Glutamatergic neuron (in vitro differentiated cells): ENCODE results near the gene LACTBL1. TPM values are rescaled to one million over a fixed set of nuclear protein-coding genes. Genes with fewer than 3 reads are reported as not detected.

Experiments used
- DNase-seq: peaks from one replicate; pipeline ENCODE4 v3.0.0; 2022
- H3K27ac Mint-ChIP-seq: one replicate; pipeline ENCODE4 v1.8.0; 2020; ENCODE audit warnings: mild to moderate bottlenecking, mixed read lengths, inconsistent platforms; ENCODE audit not compliant: unreplicated experiment
- H3K27me3 Mint-ChIP-seq: one replicate; pipeline ENCODE4 v1.8.0; 2020; ENCODE audit warnings: mild to moderate bottlenecking, moderate library complexity, mixed read lengths, inconsistent platforms; ENCODE audit not compliant: unreplicated experiment
- H3K36me3 Mint-ChIP-seq: one replicate; pipeline ENCODE4 v1.8.0; 2020; ENCODE audit warnings: mild to moderate bottlenecking, mixed read lengths, inconsistent platforms; ENCODE audit not compliant: unreplicated experiment
- H3K4me1 Mint-ChIP-seq: one replicate; pipeline ENCODE4 v1.8.0; 2020; ENCODE audit warnings: mild to moderate bottlenecking, low read depth, mixed read lengths, inconsistent platforms; ENCODE audit not compliant: unreplicated experiment
- H3K4me3 Mint-ChIP-seq: one replicate; pipeline ENCODE4 v1.8.0; 2020; ENCODE audit warnings: mild to moderate bottlenecking, mixed read lengths, inconsistent platforms; ENCODE audit not compliant: unreplicated experiment
- H3K9me3 Mint-ChIP-seq: one replicate; pipeline ENCODE4 v1.8.0; 2020; ENCODE audit warnings: mild to moderate bottlenecking, moderate library complexity, mixed read lengths, inconsistent platforms; ENCODE audit not compliant: unreplicated experiment
- total RNA-seq: library from RNA; stranded (reverse); fragmentation: NEBNext Ultra II Directional; extraction: Animal tissue kit (Norgen Biotek cat#: 25700); gene quantifications from one replicate; pipeline ENCODE4 v1.2.1, GENCODE V29; 2021; ENCODE audit not compliant: unreplicated experiment
- TF ChIP-seq, protein P1 (sequence below): fragments of 200-600 bp; sonication (generic); IDR thresholded peaks from one replicate; pipeline ENCODE4 v1.5.0; 2021; ENCODE audit not compliant: partially characterized antibody, unreplicated experiment

LACTBL1 gene
- total RNA-seq, 1 donor from 2014 or later, result not detected

DNA sequence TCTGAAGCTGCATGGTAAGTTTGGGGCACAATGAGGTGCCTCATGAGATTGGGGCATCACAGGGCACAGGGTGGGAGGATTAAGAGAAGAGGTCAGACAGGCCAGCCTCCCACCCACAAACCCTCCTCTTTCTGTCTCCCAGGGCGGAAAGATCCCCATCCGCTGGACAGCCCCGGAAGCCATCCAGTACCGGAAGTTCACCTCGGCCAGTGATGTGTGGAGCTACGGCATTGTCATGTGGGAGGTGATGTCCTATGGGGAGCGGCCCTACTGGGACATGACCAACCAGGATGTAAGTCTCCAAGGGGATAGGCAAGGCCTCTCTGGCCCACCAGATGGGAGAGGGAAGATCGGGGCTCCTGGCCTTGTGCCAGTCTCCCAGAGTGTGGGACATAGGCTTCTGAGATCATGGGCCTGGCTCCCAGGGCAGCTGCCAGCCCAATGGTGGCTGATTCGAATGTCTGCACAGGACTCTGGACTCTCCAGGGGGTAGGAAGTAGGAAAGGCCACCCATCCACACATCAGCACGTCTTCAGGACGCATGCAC lies 63.7 kb downstream of the LACTBL1 start:
- no peak for DNase-seq
- no peak overlapping the region for H3K4me3 Mint-ChIP-seq
- H3K9me3 Mint-ChIP-seq, result no peaks in the 10 kb centered on the region

DNA sequence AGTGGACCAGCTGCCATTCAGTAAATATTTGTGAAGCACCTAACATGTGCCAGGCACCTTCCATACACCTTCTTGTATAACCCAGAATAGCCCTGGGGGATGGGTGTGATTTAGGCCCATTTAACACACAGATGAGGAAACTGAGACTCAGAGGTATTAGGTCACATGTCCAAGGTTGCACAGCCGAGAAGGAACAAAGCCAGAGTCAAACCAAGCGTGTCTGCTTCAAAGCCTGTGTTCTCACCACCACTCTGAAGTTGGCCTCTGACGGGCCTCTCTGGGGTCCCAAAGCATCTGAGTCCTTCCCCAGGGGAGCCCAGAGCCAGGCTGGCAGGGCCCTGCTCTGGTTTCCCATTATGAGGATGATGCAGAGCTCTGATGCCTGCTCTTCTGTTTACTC lies 65.1 kb downstream of the LACTBL1 start:
- Mint-ChIP-seq H3K27me3 (no peaks in the 10 kb centered on the region), H3K27ac (no peak overlapping the region), H3K9me3 (no peaks in the 10 kb centered on the region), H3K36me3 (no peaks in the 10 kb centered on the region), H3K4me3 (no peak overlapping the region), H3K4me1 (no peaks in the 10 kb centered on the region)
- TF ChIP-seq, protein P1, sequence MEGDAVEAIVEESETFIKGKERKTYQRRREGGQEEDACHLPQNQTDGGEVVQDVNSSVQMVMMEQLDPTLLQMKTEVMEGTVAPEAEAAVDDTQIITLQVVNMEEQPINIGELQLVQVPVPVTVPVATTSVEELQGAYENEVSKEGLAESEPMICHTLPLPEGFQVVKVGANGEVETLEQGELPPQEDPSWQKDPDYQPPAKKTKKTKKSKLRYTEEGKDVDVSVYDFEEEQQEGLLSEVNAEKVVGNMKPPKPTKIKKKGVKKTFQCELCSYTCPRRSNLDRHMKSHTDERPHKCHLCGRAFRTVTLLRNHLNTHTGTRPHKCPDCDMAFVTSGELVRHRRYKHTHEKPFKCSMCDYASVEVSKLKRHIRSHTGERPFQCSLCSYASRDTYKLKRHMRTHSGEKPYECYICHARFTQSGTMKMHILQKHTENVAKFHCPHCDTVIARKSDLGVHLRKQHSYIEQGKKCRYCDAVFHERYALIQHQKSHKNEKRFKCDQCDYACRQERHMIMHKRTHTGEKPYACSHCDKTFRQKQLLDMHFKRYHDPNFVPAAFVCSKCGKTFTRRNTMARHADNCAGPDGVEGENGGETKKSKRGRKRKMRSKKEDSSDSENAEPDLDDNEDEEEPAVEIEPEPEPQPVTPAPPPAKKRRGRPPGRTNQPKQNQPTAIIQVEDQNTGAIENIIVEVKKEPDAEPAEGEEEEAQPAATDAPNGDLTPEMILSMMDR, result no peak
- DNase-seq, result no peak

More for the DNA sequence above, 63.7 kb downstream of the LACTBL1 start:
- TF ChIP-seq, protein P1, result no peak
- no peaks in the 10 kb centered on the region for H3K27me3 Mint-ChIP-seq
- H3K36me3 Mint-ChIP-seq, result no peaks in the 10 kb centered on the region
- no peak overlapping the region for H3K27ac Mint-ChIP-seq
- peaks cover 7% of the 10 kb centered on the region for H3K4me1 Mint-ChIP-seq

DNA sequence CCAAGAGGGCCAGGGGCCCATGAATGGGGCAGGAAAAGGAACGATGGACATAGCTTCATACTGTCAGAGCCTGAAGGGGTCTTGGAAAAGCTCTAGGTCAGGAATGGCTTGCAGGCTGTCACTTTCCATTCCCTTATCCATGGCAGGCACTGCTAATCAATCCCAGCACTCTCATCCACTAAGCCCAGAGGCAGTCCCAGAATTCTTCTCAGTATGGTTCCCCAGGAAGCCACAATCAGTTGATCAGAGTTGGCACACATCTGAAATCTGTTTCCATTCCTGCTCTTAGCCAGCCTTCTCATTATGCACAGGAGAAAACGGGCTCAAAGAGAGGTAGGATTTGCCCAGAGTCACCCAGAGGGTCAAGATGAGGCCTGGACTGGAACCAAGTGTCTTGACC lies 65.7 kb downstream of the LACTBL1 start:
- Mint-ChIP-seq H3K27ac (no peak overlapping the region), H3K4me1 (no peaks in the 10 kb centered on the region), H3K9me3 (no peaks in the 10 kb centered on the region), H3K4me3 (no peak overlapping the region), H3K36me3 (no peaks in the 10 kb centered on the region), H3K27me3 (no peaks in the 10 kb centered on the region)
- no peak for DNase-seq
- TF ChIP-seq, protein P1, result no peak

- TF ChIP-seq, protein P1, result no peak
- Mint-ChIP-seq H3K27ac (no peak overlapping the region), H3K4me3 (no peak overlapping the region), H3K4me1 (no peaks in the 10 kb centered on the region), H3K36me3 (no peaks in the 10 kb centered on the region), H3K27me3 (peaks cover 2% of the 10 kb centered on the region), H3K9me3 (peaks cover 2% of the 10 kb centered on the region)
- no peak for DNase-seq
Observed at GRCh38 chr1:22903113-22903512, 69.6 kb downstream of the LACTBL1 start.

Other genes starting within 250 kb of the LACTBL1 start
- not detected for gene TEX46, start 43.0 kb upstream of the LACTBL1 start, total RNA-seq
- 301 TPM for gene KDM1A, start 46.6 kb upstream of the LACTBL1 start, total RNA-seq
- gene LUZP1, start 196.0 kb upstream of the LACTBL1 start, total RNA-seq, result 32.0 TPM
- gene HTR1D, start 244.6 kb upstream of the LACTBL1 start, total RNA-seq, result 0.20 TPM